Fibroblast of lung (primary cell): Measurements from ENCODE around the gene STXBP4. TPM values are rescaled to one million over a fixed set of nuclear protein-coding genes. Genes with fewer than 3 reads are reported as not detected.

Experiments used
- DNase-seq, 2 donors: peaks; one replicate each; pipeline versions ENCODE4 v3.0.0 to v3.0.0-alpha.2; 2010; ENCODE audit warnings: low read depth in 2 of 2
- H2AFZ ChIP-seq: 2 replicates; pipeline ENCODE4 v1.5.1; 2012; ENCODE audit warnings: low read length, control low read depth, inconsistent platforms
- H3K27ac ChIP-seq: 2 replicates; pipeline ENCODE4 v1.5.1; 2011; ENCODE audit warnings: low read length, control low read depth; ENCODE audit not compliant: insufficient read depth
- H3K27me3 ChIP-seq: 2 replicates; pipeline ENCODE4 v1.5.1; 2011; ENCODE audit warnings: mild to moderate bottlenecking, low read length; ENCODE audit not compliant: control insufficient read depth, insufficient read depth
- H3K36me3 ChIP-seq: 2 replicates; pipeline ENCODE4 v1.5.1; 2011; ENCODE audit warnings: low read length; ENCODE audit not compliant: control insufficient read depth, insufficient read depth
- H3K4me1 ChIP-seq: 2 replicates; pipeline ENCODE4 v1.5.1; 2011; ENCODE audit warnings: low read length; ENCODE audit not compliant: control insufficient read depth, insufficient read depth; ENCODE audit errors: extremely low read depth
- H3K4me2 ChIP-seq: 2 replicates; pipeline ENCODE4 v1.5.1; 2011; ENCODE audit warnings: low read length, control low read depth; ENCODE audit not compliant: insufficient read depth; ENCODE audit errors: extremely low read depth
- H3K4me3 ChIP-seq, 4 experiments: fragments of 200-600 bp in 1 of 4; sonication (generic) in 1 of 4; replicated peaks in 1 of 4; 2 replicates each; pipeline ENCODE4 v1.5.1; 2011 to 2016; ENCODE audit warnings: low read length in 4 of 4, low read depth in 3 of 4, mild to moderate bottlenecking in 3 of 4, control low read depth in 2 of 4, inconsistent platforms in 1 of 4, mixed read lengths in 1 of 4; ENCODE audit not compliant: insufficient read depth in 1 of 4; ENCODE audit errors: control extremely low read depth in 1 of 4
- H3K79me2 ChIP-seq: 2 replicates; pipeline ENCODE4 v1.5.1; 2012; ENCODE audit warnings: mild to moderate bottlenecking, low read length, inconsistent platforms; ENCODE audit not compliant: control insufficient read depth, insufficient read depth
- H3K9ac ChIP-seq: 2 replicates; pipeline ENCODE4 v1.5.1; 2011; ENCODE audit warnings: mild to moderate bottlenecking, low read length, control low read depth; ENCODE audit not compliant: insufficient read depth
- H3K9me3 ChIP-seq: 2 replicates; pipeline ENCODE4 v1.5.1; 2012; ENCODE audit warnings: low read depth, low read length; ENCODE audit not compliant: control insufficient read depth, insufficient read depth
- H4K20me1 ChIP-seq: 2 replicates; pipeline ENCODE4 v1.5.1; 2011; ENCODE audit warnings: low read length; ENCODE audit not compliant: control insufficient read depth, insufficient read depth; ENCODE audit errors: extremely low read depth
- CTCF ChIP-seq, 2 donors: IDR thresholded peaks in 1 of 2; conservative IDR thresholded peaks in 1 of 2; 1 replicate in 1 of 2; 2 replicates in 1 of 2; pipeline ENCODE4 v1.5.1; 2011 to 2012; ENCODE audit warnings: low read length in 2 of 2, control low read depth in 1 of 2, inconsistent platforms in 1 of 2, low read depth in 1 of 2, mild to moderate bottlenecking in 1 of 2
- EZH2 ChIP-seq: IDR thresholded peaks from 2 replicates; pipeline ENCODE4 v1.5.1; 2012; ENCODE audit warnings: low read length, control low read depth, mild to moderate bottlenecking; ENCODE audit errors: missing control alignments
- polyA plus RNA-seq, 2 donors: library from polyadenylated mRNA; depleted of rRNA in 1 of 2; stranded (reverse) in 1 of 2; unstranded in 1 of 2; fragments of >200 nt; gene quantifications; 2 replicates each; pipeline ENCODE4 v1.2.1, GENCODE V29; 2011 to 2012; ENCODE audit warnings: missing spikeins in 1 of 2
- total RNA-seq: library from RNA; depleted of rRNA; stranded (reverse); fragments of >200 nt; gene quantifications from 2 replicates; pipeline ENCODE4 v1.2.1, GENCODE V29; 2014

The STXBP4 gene
- total and polyA plus RNA-seq, 2 donors (not counting 1 experiment from before 2014, with no cell fraction given) = 5.6 to 9.8 TPM

GRCh38 chr17:55174133-55174532, 205.6 kb downstream of the STXBP4 start:
- Histone ChIP-seq H3K4me2 (no peak overlapping the region), H4K20me1 (no peaks in the 10 kb centered on the region), H3K27me3 (no peaks in the 10 kb centered on the region), H3K27ac (no peak overlapping the region), H3K4me1 (no peaks in the 10 kb centered on the region), H3K9ac (no peak overlapping the region), H2AFZ (no peak overlapping the region), H3K9me3 (no peaks in the 10 kb centered on the region), H3K79me2 (no peaks in the 10 kb centered on the region), H3K36me3 (no peaks in the 10 kb centered on the region), H3K4me3 (no peak overlapping the region)
- TF ChIP-seq CTCF (conservative IDR thresholded peaks at IDR 0.05 in 1 of 2, IDR thresholded peaks at IDR 0.05 in 1 of 2; ENCODE audit: low read depth in 1 of 2, low read length in 2 of 2) (no peak), EZH2 (no peak)
- no peak for DNase-seq

- Histone ChIP-seq H3K79me2 (no peaks in the 10 kb centered on the region), H3K4me3 (no peak overlapping the region), H3K4me2 (no peak overlapping the region), H2AFZ (no peak overlapping the region), H3K36me3 (no peaks in the 10 kb centered on the region), H3K27ac (no peak overlapping the region), H4K20me1 (no peaks in the 10 kb centered on the region), H3K9ac (no peak overlapping the region), H3K27me3 (no peaks in the 10 kb centered on the region), H3K4me1 (no peaks in the 10 kb centered on the region), H3K9me3 (no peaks in the 10 kb centered on the region)
- no peak for DNase-seq
- TF ChIP-seq CTCF (conservative IDR thresholded peaks at IDR 0.05 in 1 of 2, IDR thresholded peaks at IDR 0.05 in 1 of 2; ENCODE audit: low read depth in 1 of 2, low read length in 2 of 2) (no peak), EZH2 (no peak)
Observed at GRCh38 chr17:55175788-55176427, 207.3 kb downstream of the STXBP4 start.

- Histone ChIP-seq H3K4me2 (no peak overlapping the region), H3K36me3 (no peaks in the 10 kb centered on the region), H2AFZ (no peak overlapping the region), H4K20me1 (no peaks in the 10 kb centered on the region), H3K4me1 (no peaks in the 10 kb centered on the region), H3K27ac (no peak overlapping the region), H3K9ac (no peak overlapping the region), H3K27me3 (no peaks in the 10 kb centered on the region), H3K79me2 (no peaks in the 10 kb centered on the region), H3K4me3 (no peak overlapping the region), H3K9me3 (no peaks in the 10 kb centered on the region)
- TF ChIP-seq CTCF (conservative IDR thresholded peaks at IDR 0.05 in 1 of 2, IDR thresholded peaks at IDR 0.05 in 1 of 2; ENCODE audit: low read depth in 1 of 2, low read length in 2 of 2) = no peak
- TF ChIP-seq EZH2 = no peak
- no peak for DNase-seq
Observed at GRCh38 chr17:55177159-55177854, 208.7 kb downstream of the STXBP4 start.
